Measurements from ENCODE around the gene LIMD2.

DNA sequence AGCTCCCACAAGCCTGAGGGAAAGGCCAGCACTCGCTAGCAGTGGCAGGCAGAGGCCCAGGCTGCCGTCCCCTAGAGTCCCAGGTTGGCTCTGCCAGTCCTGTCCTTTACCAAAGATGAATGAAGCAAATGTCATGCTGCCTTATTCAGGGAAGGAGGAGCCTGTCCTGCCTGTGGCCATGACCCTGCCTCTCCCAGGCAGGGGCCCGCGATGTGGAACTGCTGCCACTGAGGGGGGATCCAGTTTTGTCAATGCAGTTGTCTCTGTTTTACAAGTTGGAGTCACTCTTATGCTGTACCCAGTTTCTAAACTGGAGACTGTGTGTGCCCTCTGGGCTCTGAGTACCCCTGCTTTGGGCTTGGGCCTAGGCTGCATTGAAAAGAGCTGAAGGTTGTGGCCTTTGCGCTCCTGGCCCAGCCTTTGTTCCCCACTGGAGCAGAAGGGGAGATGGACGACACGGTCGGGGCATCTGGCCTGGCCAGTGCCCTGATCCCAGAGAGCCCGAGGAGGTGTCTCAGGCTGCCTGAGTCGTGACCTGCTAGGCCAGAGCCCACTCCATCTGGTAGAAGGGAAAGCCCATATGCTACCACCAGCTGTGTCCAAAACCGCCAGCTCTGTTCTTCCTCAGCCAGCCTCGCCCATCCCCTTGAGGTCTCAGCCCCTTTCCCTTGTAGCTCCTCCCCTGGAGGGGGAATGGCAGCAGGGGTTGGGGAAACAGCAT is 5.5 kb downstream of the LIMD2 start:
- TF ChIP-seq, protein P1, sequence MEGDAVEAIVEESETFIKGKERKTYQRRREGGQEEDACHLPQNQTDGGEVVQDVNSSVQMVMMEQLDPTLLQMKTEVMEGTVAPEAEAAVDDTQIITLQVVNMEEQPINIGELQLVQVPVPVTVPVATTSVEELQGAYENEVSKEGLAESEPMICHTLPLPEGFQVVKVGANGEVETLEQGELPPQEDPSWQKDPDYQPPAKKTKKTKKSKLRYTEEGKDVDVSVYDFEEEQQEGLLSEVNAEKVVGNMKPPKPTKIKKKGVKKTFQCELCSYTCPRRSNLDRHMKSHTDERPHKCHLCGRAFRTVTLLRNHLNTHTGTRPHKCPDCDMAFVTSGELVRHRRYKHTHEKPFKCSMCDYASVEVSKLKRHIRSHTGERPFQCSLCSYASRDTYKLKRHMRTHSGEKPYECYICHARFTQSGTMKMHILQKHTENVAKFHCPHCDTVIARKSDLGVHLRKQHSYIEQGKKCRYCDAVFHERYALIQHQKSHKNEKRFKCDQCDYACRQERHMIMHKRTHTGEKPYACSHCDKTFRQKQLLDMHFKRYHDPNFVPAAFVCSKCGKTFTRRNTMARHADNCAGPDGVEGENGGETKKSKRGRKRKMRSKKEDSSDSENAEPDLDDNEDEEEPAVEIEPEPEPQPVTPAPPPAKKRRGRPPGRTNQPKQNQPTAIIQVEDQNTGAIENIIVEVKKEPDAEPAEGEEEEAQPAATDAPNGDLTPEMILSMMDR (IDR thresholded peaks at IDR 0.05): no peak
- no peak for TF ChIP-seq POLR2A (IDR thresholded peaks at IDR 0.05)
